ENCODE measurements around the gene TP53BP2. TPM values are rescaled to one million over a fixed set of nuclear protein-coding genes. Genes with fewer than 3 reads are reported as not detected.

Gene TP53BP2
- polyA plus RNA-seq, 1 donor from 2014 or later = 25.2 TPM

- Histone ChIP-seq H3F3A (ENCODE audit: insufficient read depth, low read length, poor library complexity, severe bottlenecking) (no peaks in the 10 kb centered on the region), H3K9me2 (ENCODE audit: insufficient read depth, low read length) (no peaks in the 10 kb centered on the region), H3K4me2 (ENCODE audit: low read length) (no peak overlapping the region), H3K9me3 (ENCODE audit: low read length) (no peaks in the 10 kb centered on the region), H4K20me1 (ENCODE audit: insufficient read depth) (no peaks in the 10 kb centered on the region), H3K27ac (ENCODE audit: low read length) (no peak overlapping the region), H3K4me3 (ENCODE audit: low read length) (no peak overlapping the region), H3K36me3 (ENCODE audit: insufficient read depth, low read length) (no peaks in the 10 kb centered on the region), H3K9ac (ENCODE audit: low read length) (no peak overlapping the region), H3K27me3 (ENCODE audit: insufficient read depth, low read depth, low read length) (no peaks in the 10 kb centered on the region), H3K79me2 (replicated peaks; ENCODE audit: insufficient read depth, low read length) (peaks cover 80% of the 10 kb centered on the region), H2AFZ (ENCODE audit: low read depth, low read length) (no peak overlapping the region)
- TF ChIP-seq CTCF (IDR thresholded peaks at IDR 0.05; ENCODE audit: poor library complexity, severe bottlenecking) (no peak), POLR2AphosphoS5 (IDR thresholded peaks at IDR 0.05) (no peak), REST (IDR thresholded peaks at IDR 0.05; ENCODE audit: borderline replicate concordance) (no peak), MXI1 (conservative IDR thresholded peaks at IDR 0.05; ENCODE audit: poor library complexity, severe bottlenecking) (no peak), SMC3 (conservative IDR thresholded peaks at IDR 0.05; ENCODE audit: poor library complexity) (no peak), EP300 (conservative IDR thresholded peaks at IDR 0.05; ENCODE audit: poor library complexity, severe bottlenecking) (no peak), TAF1 (IDR thresholded peaks at IDR 0.05; ENCODE audit: low read depth) (no peak), RAD21 (conservative IDR thresholded peaks at IDR 0.05) (no peak), EZH2 (IDR thresholded peaks at IDR 0.05; ENCODE audit: borderline replicate concordance, insufficient read depth, low read length, poor library complexity, severe bottlenecking) (no peak)
Observed at GRCh38 chr1:223825767-223826748, 19.7 kb downstream of the TP53BP2 start.

- TF ChIP-seq REST (IDR thresholded peaks at IDR 0.05; ENCODE audit: borderline replicate concordance) (no peak), EP300 (conservative IDR thresholded peaks at IDR 0.05; ENCODE audit: poor library complexity, severe bottlenecking) (no peak), MXI1 (conservative IDR thresholded peaks at IDR 0.05; ENCODE audit: poor library complexity, severe bottlenecking) (no peak), CTCF (IDR thresholded peaks at IDR 0.05; ENCODE audit: poor library complexity, severe bottlenecking) (no peak), RAD21 (conservative IDR thresholded peaks at IDR 0.05) (no peak), SMC3 (conservative IDR thresholded peaks at IDR 0.05; ENCODE audit: poor library complexity) (no peak), EZH2 (IDR thresholded peaks at IDR 0.05; ENCODE audit: borderline replicate concordance, insufficient read depth, low read length, poor library complexity, severe bottlenecking) (no peak), POLR2AphosphoS5 (IDR thresholded peaks at IDR 0.05) (no peak), TAF1 (IDR thresholded peaks at IDR 0.05; ENCODE audit: low read depth) (no peak)
- Histone ChIP-seq H3K9me2 (ENCODE audit: insufficient read depth, low read length) (no peaks in the 10 kb centered on the region), H3K27ac (ENCODE audit: low read length) (no peak overlapping the region), H2AFZ (ENCODE audit: low read depth, low read length) (no peak overlapping the region), H3K27me3 (ENCODE audit: insufficient read depth, low read depth, low read length) (no peaks in the 10 kb centered on the region), H3F3A (ENCODE audit: insufficient read depth, low read length, poor library complexity, severe bottlenecking) (peaks cover 4% of the 10 kb centered on the region), H3K9ac (ENCODE audit: low read length) (no peak overlapping the region), H3K4me2 (ENCODE audit: low read length) (no peak overlapping the region), H3K79me2 (replicated peaks; ENCODE audit: insufficient read depth, low read length) (peaks cover 70% of the 10 kb centered on the region), H3K9me3 (ENCODE audit: low read length) (no peaks in the 10 kb centered on the region), H3K36me3 (ENCODE audit: insufficient read depth, low read length) (no peaks in the 10 kb centered on the region), H4K20me1 (ENCODE audit: insufficient read depth) (no peaks in the 10 kb centered on the region), H3K4me3 (ENCODE audit: low read length) (no peak overlapping the region)
Observed at GRCh38 chr1:223824712-223825111, 21.0 kb downstream of the TP53BP2 start.

Data from neural cell (in vitro differentiated cells).